Tibial nerve (tissue), 4 donors: ENCODE measurements around the gene SEC63. TPM values are rescaled to one million over a fixed set of nuclear protein-coding genes. Genes with fewer than 3 reads are reported as not detected.
"Not testable (repeated sequence)": the region's sequence is repeated elsewhere in the genome, so short reads cannot be mapped to it uniquely, and the experiment has no call there.

Experiments used
- DNase-seq, 2 donors: peaks; one replicate each; pipeline ENCODE4 v3.0.0-alpha.2; 2019; ENCODE audit warnings: low spot score in 2 of 2
- H3K27ac ChIP-seq, 4 donors: fragments of 200-600 bp; sonication (generic) in 3 of 4; one replicate each; pipeline ENCODE4 v1.5.1; 2017 to 2019; ENCODE audit warnings: mild to moderate bottlenecking in 1 of 4
- H3K27me3 ChIP-seq, 2 donors: fragments of 200-600 bp; sonication (generic) in 1 of 2; one replicate each; pipeline versions ENCODE4 v1.5.1 to v1.6.0; 2017 to 2019
- H3K36me3 ChIP-seq, 3 donors: fragments of 200-600 bp; sonication (generic); one replicate each; pipeline ENCODE4 v1.5.1; 2018 to 2019
- H3K4me1 ChIP-seq, 4 donors: fragments of 200-600 bp; sonication (generic) in 3 of 4; one replicate each; pipeline ENCODE4 v1.5.1; 2017 to 2019
- H3K4me3 ChIP-seq, 4 donors: fragments of 200-600 bp; sonication (generic) in 3 of 4; one replicate each; pipeline ENCODE4 v1.5.1; 2017 to 2019; ENCODE audit warnings: mild to moderate bottlenecking in 1 of 4, moderate library complexity in 1 of 4
- H3K9me3 ChIP-seq, 4 donors: fragments of 200-600 bp; sonication (generic) in 3 of 4; one replicate each; pipeline ENCODE4 v1.5.1; 2017 to 2019
- CTCF ChIP-seq, 5 experiments: fragments of 200-600 bp in 3 of 5; fragments of 450-650 bp in 2 of 5; sonication (generic) in 3 of 5; IDR thresholded peaks; one replicate each; pipeline ENCODE4 v1.5.1; 2016 to 2019; ENCODE audit warnings: antibody characterized with exemption in 5 of 5, mild to moderate bottlenecking in 3 of 5, moderate library complexity in 2 of 5
- EP300 ChIP-seq, 2 donors: sonication (generic); formaldehyde crosslinking; IDR thresholded peaks; one replicate each; pipeline ENCODE4 v1.6.1; 2017; ENCODE audit warnings: antibody characterized with exemption in 2 of 2, mild to moderate bottlenecking in 1 of 2
- POLR2A ChIP-seq, 2 donors: fragments of 450-650 bp; IDR thresholded peaks; one replicate each; pipeline ENCODE4 v1.6.1; 2017; ENCODE audit warnings: antibody characterized with exemption in 2 of 2, mild to moderate bottlenecking in 2 of 2, moderate library complexity in 2 of 2
- WGBS, 2 donors: methylation state at CpG; one replicate each; pipeline ENCODE4 v1.1.5; 2018; 5-methylcytosine and 5-hydroxymethylcytosine counted together
- total RNA-seq, 4 donors: library from RNA; depleted of rRNA; stranded (reverse); fragments of >200 nt; gene quantifications; one replicate each; pipeline ENCODE4 v1.1.0, GENCODE V29; 2016

SEC63 gene
- total RNA-seq, 4 donors from 2014 or later = 32.6 to 84.0 (median 44.5) TPM

GRCh38 chr6:107879941-107880340, 78.1 kb downstream of the SEC63 start:
- H3K27me3 ChIP-seq = no peaks in the 10 kb centered on the region
- peaks cover 0 to 65% (median 0%) of the 10 kb centered on the region in 3 donors for H3K36me3 ChIP-seq
- H3K4me3 ChIP-seq = no peak overlapping the region
- H3K27ac ChIP-seq = no peak overlapping the region
- peaks cover 0 to 9% (median 0%) of the 10 kb centered on the region in 4 donors for H3K4me1 ChIP-seq
- 79% methylated on average over 3 of the region's 3 CpGs for WGBS, 2 donors
- no peak for DNase-seq
- peaks cover 0 to 2% (median 0%) of the 10 kb centered on the region in 4 donors for H3K9me3 ChIP-seq
- TF ChIP-seq EP300 (IDR thresholded peaks at IDR 0.05) = no peak
- TF ChIP-seq CTCF (IDR thresholded peaks at IDR 0.05) = no peak
- no peak for TF ChIP-seq POLR2A (IDR thresholded peaks at IDR 0.05)

GRCh38 chr6:107877968-107878367, 80.0 kb downstream of the SEC63 start:
- Histone ChIP-seq H3K4me3 (no peak overlapping the region), H3K27ac (no peak overlapping the region), H3K4me1 (peaks cover 0 to 9% (median 0%) of the 10 kb centered on the region in 4 donors), H3K9me3 (no peaks in the 10 kb centered on the region), H3K36me3 (peaks cover 0 to 70% (median 0%) of the 10 kb centered on the region in 3 donors), H3K27me3 (no peaks in the 10 kb centered on the region)
- TF ChIP-seq EP300 (IDR thresholded peaks at IDR 0.05) (no peak), POLR2A (IDR thresholded peaks at IDR 0.05) (no peak), CTCF (IDR thresholded peaks at IDR 0.05) (no peak)
- WGBS, 2 donors = 97% methylated on average over 1 of the region's 1 CpG
- no peak for DNase-seq

GRCh38 chr6:107871976-107872375, 86.0 kb downstream of the SEC63 start:
- Histone ChIP-seq H3K27ac (no peak overlapping the region), H3K9me3 (no peaks in the 10 kb centered on the region), H3K4me1 (no peaks in the 10 kb centered on the region), H3K4me3 (no peak overlapping the region), H3K36me3 (peaks cover 0 to 41% (median 0%) of the 10 kb centered on the region in 3 donors), H3K27me3 (no peaks in the 10 kb centered on the region)
- DNase-seq = no peak
- no peak for TF ChIP-seq POLR2A (IDR thresholded peaks at IDR 0.05)
- no peak for TF ChIP-seq EP300 (IDR thresholded peaks at IDR 0.05)
- TF ChIP-seq CTCF (IDR thresholded peaks at IDR 0.05) = no peak
- 83 to 92% methylated on average over 2 of the region's 2 CpGs for WGBS, 2 donors

- H3K4me3 ChIP-seq, H3K4me1 ChIP-seq, H3K27me3 ChIP-seq, H3K9me3 ChIP-seq, H3K27ac ChIP-seq, DNase-seq: not testable (repeated sequence)
- WGBS, 2 donors = 92 to 96% methylated on average over 1 of the region's 1 CpG
- H3K36me3 ChIP-seq = peaks cover 0 to 36% (median 0%) of the 10 kb centered on the region in 3 donors
These were observed 86.5 kb downstream of the SEC63 start for GRCh38 chr6:107871512-107871911.

- Histone ChIP-seq H3K4me3 (no peak overlapping the region), H3K9me3 (no peaks in the 10 kb centered on the region), H3K27ac (no peak overlapping the region), H3K27me3 (no peaks in the 10 kb centered on the region), H3K36me3 (peaks cover 0 to 36% (median 0%) of the 10 kb centered on the region in 3 donors), H3K4me1 (no peaks in the 10 kb centered on the region)
- DNase-seq = no peak
- TF ChIP-seq EP300 (IDR thresholded peaks at IDR 0.05) = no peak
- TF ChIP-seq CTCF (IDR thresholded peaks at IDR 0.05) = no peak
- no peak for TF ChIP-seq POLR2A (IDR thresholded peaks at IDR 0.05)
- WGBS, 2 donors = 83 to 86% methylated on average over 4 of the region's 4 CpGs
These were observed 87.0 kb downstream of the SEC63 start for GRCh38 chr6:107871016-107871415.

- no peaks in the 10 kb centered on the region for H3K9me3 ChIP-seq
- TF ChIP-seq POLR2A (IDR thresholded peaks at IDR 0.05) (no peak), EP300 (IDR thresholded peaks at IDR 0.05) (no peak), CTCF (IDR thresholded peaks at IDR 0.05) (no peak)
- H3K36me3 ChIP-seq = peaks cover 0 to 32% (median 0%) of the 10 kb centered on the region in 3 donors
- no peaks in the 10 kb centered on the region for H3K27me3 ChIP-seq
- H3K4me3 ChIP-seq = no peak overlapping the region
- DNase-seq = no peak
- 51 to 53% methylated on average over 1 of the region's 1 CpG for WGBS, 2 donors
- H3K4me1 ChIP-seq = no peaks in the 10 kb centered on the region
- no peak overlapping the region for H3K27ac ChIP-seq
These were observed 87.6 kb downstream of the SEC63 start for GRCh38 chr6:107870381-107870780.
